Measurements from ENCODE around the gene ANKDD1B. TPM values are rescaled to one million over a fixed set of nuclear protein-coding genes. Genes with fewer than 3 reads are reported as not detected.

Gene ANKDD1B
- total and polyA plus RNA-seq, 2 of the 8 experiments (the other 6 are each of a cell fraction or from before 2014, with no cell fraction given): 0.08 to 0.22 TPM

- no peak overlapping the region for H2AFZ ChIP-seq (ENCODE audit: low read length)
- H4K91ac ChIP-seq (replicated peaks; ENCODE audit: insufficient read length, low read length): no peak overlapping the region
- H3K23ac ChIP-seq (ENCODE audit: insufficient read length): no peak overlapping the region
- no peak overlapping the region for H3K18ac ChIP-seq (ENCODE audit: extremely low read depth, low read length)
- no peaks in the 10 kb centered on the region for H3K4me1 ChIP-seq (replicated peaks in 1 of 4; ENCODE audit: control insufficient read depth in 3 of 4, insufficient read depth in 4 of 4, low read length in 3 of 4)
- H3K27me3 ChIP-seq (replicated peaks in 1 of 4; ENCODE audit: control insufficient read depth in 3 of 4, extremely low read depth in 1 of 4, insufficient read depth in 3 of 4, low read length in 3 of 4): no peaks in the 10 kb centered on the region
- no peak overlapping the region for H3K9ac ChIP-seq (replicated peaks in 1 of 4; ENCODE audit: extremely low read depth in 1 of 4, low read depth in 3 of 4, low read length in 3 of 4)
- no peaks in the 10 kb centered on the region for H4K20me1 ChIP-seq (replicated peaks in 1 of 2; ENCODE audit: control insufficient read depth in 1 of 2, insufficient read depth in 2 of 2, low read length in 2 of 2)
- H3K79me1 ChIP-seq (ENCODE audit: low read depth, low read length): no peaks in the 10 kb centered on the region
- no peak overlapping the region for H3K4me2 ChIP-seq (ENCODE audit: insufficient read depth in 1 of 2, low read depth in 2 of 2, low read length in 2 of 2)
- no peak overlapping the region for H2BK12ac ChIP-seq (ENCODE audit: low read depth, low read length)
- H3K14ac ChIP-seq (ENCODE audit: insufficient read length): no peak overlapping the region
- no peak overlapping the region for H3K27ac ChIP-seq (ENCODE audit: low read depth, low read length)
- H3K36me3 ChIP-seq (ENCODE audit: control insufficient read depth in 2 of 4, insufficient read depth in 4 of 4, low read length in 3 of 4): peaks cover 0 to 3% (median 1%) of the 10 kb centered on the region in 4 experiments; a peak in 2 of 8 replicates
- no peak overlapping the region for H2BK20ac ChIP-seq (ENCODE audit: low read length)
- no peaks in the 10 kb centered on the region for H3K9me3 ChIP-seq (ENCODE audit: insufficient read depth in 2 of 2, low read depth in 1 of 2, low read length in 1 of 2)
- H3K56ac ChIP-seq (replicated peaks; ENCODE audit: insufficient read length, low read depth, low read length): no peak overlapping the region
- FAIRE-seq (no peak), DNase-seq (ENCODE audit: low read depth in 1 of 2, low spot score in 2 of 2) (no peak)
- no peak overlapping the region for H4K5ac ChIP-seq (ENCODE audit: insufficient read length, low read depth, low read length)
- no peak overlapping the region for H2BK15ac ChIP-seq (ENCODE audit: low read length)
- TF ChIP-seq RFX5 (IDR thresholded peaks at IDR 0.05; ENCODE audit: borderline replicate concordance, low read depth, low read length) (no peak), SUZ12 (IDR thresholded peaks at IDR 0.05; ENCODE audit: low read length) (no peak), SIRT6 (IDR thresholded peaks at IDR 0.05; ENCODE audit: low read length) (no peak), CBX5 (IDR thresholded peaks at IDR 0.05; ENCODE audit: low read depth, low read length) (no peak), CHD2 (IDR thresholded peaks at IDR 0.05; ENCODE audit: low read length) (no peak), JUN (IDR thresholded peaks at IDR 0.05; ENCODE audit: low read depth, low read length) (no peak), SP4 (IDR thresholded peaks at IDR 0.05; ENCODE audit: low read length) (no peak), TEAD4 (IDR thresholded peaks at IDR 0.05; ENCODE audit: low read depth, low read length) (no peak)
- H4K8ac ChIP-seq (ENCODE audit: extremely low read depth, insufficient read depth, low read length): no peak overlapping the region
- ChIA-PET CTCF (ENCODE audit: partially characterized antibody) (interaction anchor here (0.7 to 2.8 kb wide), 2 partner anchors 19 to 22 kb away, joined by 3 to 8 read pairs; no protein-coding TSS in a partner anchor), POLR2A (ENCODE audit: partially characterized antibody) (no interaction called here)
- no peaks in the 10 kb centered on the region for H3K79me2 ChIP-seq (ENCODE audit: control insufficient read depth in 1 of 2, insufficient read depth in 2 of 2, low read length in 2 of 2)
- no peak overlapping the region for H3K4me3 ChIP-seq (ENCODE audit: extremely low read depth in 1 of 4, insufficient read depth in 2 of 4, low read depth in 3 of 4, low read length in 4 of 4)
- no peak overlapping the region for H2BK5ac ChIP-seq (ENCODE audit: low read depth, low read length)
- no peaks in the 10 kb centered on the region for H3K23me2 ChIP-seq (ENCODE audit: low read depth, low read length)
- H2BK120ac ChIP-seq (replicated peaks; ENCODE audit: low read depth, low read length): no peak overlapping the region
- H2AK5ac ChIP-seq (ENCODE audit: low read depth, low read length): no peak overlapping the region
- 85% methylated on average over 1 of the region's 1 CpG; no CpG with 5 or more reads in 1 of the 2 experiments for WGBS, 2 experiments (ENCODE audit: extremely low coverage in 1 of 2, insufficient coverage in 1 of 2, insufficient read length in 1 of 2, insufficient replicate concordance in 2 of 2, low coverage in 1 of 2, low lambda C conversion rate in 2 of 2, missing lambda C conversion rate in 1 of 2)
- no peak overlapping the region for H3K4ac ChIP-seq (replicated peaks; ENCODE audit: insufficient read length, low read depth, low read length)
Measured at GRCh38 chr5:75675783-75676182, 64.5 kb downstream of the ANKDD1B start.

All from H1 (cell line).